ENCODE measurements around the gene TRIM71.
A peak's percentile ranks its signal among the peaks of the same experiment; 100 is the strongest.
"Not testable (repeated sequence)": the region's sequence is repeated elsewhere in the genome, so short reads cannot be mapped to it uniquely, and the experiment has no call there.

TRIM71 gene

GRCh38 chr3:32819551-32820348, 2.0 kb downstream of the TRIM71 start:
- no peak for DNase-seq

GRCh38 chr3:32820430-32820829, 2.6 kb downstream of the TRIM71 start:
- DNase-seq: no peak

- DNase-seq: no peak
Measured at GRCh38 chr3:32820971-32821685, 3.3 kb downstream of the TRIM71 start.

GRCh38 chr3:32821686-32822296, 4.0 kb downstream of the TRIM71 start:
- DNase-seq: no peak

GRCh38 chr3:32822609-32823498, 5.1 kb downstream of the TRIM71 start:
- DNase-seq: no peak

- DNase-seq: not testable (repeated sequence)
Measured at GRCh38 chr3:32823641-32824184, 5.9 kb downstream of the TRIM71 start.

- no peak for DNase-seq
Measured at GRCh38 chr3:32825601-32826375, 8.0 kb downstream of the TRIM71 start.

- no peak for DNase-seq
Measured at GRCh38 chr3:32831062-32831461, 13.3 kb downstream of the TRIM71 start.

GRCh38 chr3:32831791-32832190, 14.0 kb downstream of the TRIM71 start:
- DNase-seq: no peak

- no peak for DNase-seq
Measured at GRCh38 chr3:32832193-32832592, 14.4 kb downstream of the TRIM71 start.

- no peak for DNase-seq
Measured at GRCh38 chr3:32835049-32835371, 17.2 kb downstream of the TRIM71 start.

- no peak for DNase-seq
Measured at GRCh38 chr3:32835961-32836360, 18.2 kb downstream of the TRIM71 start.

- DNase-seq: no peak
Measured at GRCh38 chr3:32836601-32837000, 18.8 kb downstream of the TRIM71 start.

- DNase-seq: no peak
Measured at GRCh38 chr3:32837366-32837765, 19.6 kb downstream of the TRIM71 start.

GRCh38 chr3:32837789-32838188, 20.0 kb downstream of the TRIM71 start:
- DNase-seq: no peak

GRCh38 chr3:32839714-32840085, 21.9 kb downstream of the TRIM71 start:
- DNase-seq: no peak

GRCh38 chr3:32840086-32840841, 22.5 kb downstream of the TRIM71 start:
- DNase-seq: no peak

- no peak for DNase-seq
Measured at GRCh38 chr3:32841341-32841740, 23.5 kb downstream of the TRIM71 start.

- DNase-seq: no peak
Measured at GRCh38 chr3:32841867-32842470, 24.2 kb downstream of the TRIM71 start.

- peak; percentile 28 for DNase-seq
Measured at GRCh38 chr3:32842531-32842931, 24.7 kb downstream of the TRIM71 start.

GRCh38 chr3:32842987-32843386, 25.2 kb downstream of the TRIM71 start:
- no peak for DNase-seq

Measured in NCI-H82 (cell line).